IMR-90 (cell line): ENCODE data around the gene NOS1AP. TPM values are rescaled to one million over a fixed set of nuclear protein-coding genes. Genes with fewer than 3 reads are reported as not detected.

Experiments
- ATAC-seq: fragments of 200-7000 bp; cut with Tn5 transposase; 2 replicates; pipeline ENCODE4 v1.9.1; 2020; ENCODE audit warnings: low read depth, mild to moderate bottlenecking, moderate library complexity
- BruUV-seq: library from RNA; stranded (reverse); fragments of 400-500 nt; replicated peaks from 2 replicates; lab custom pipeline; 2021; lab: Mats Ljungman, UMichigan
- CTCF ChIA-PET: fragments of 300-600 bp; formaldehyde crosslinking; extraction: SDS; loops from one replicate; lab custom pipeline; 2021; ENCODE audit warnings: antibody characterized with exemption; lab: Yijun Ruan, JAX
- POLR2A ChIA-PET: fragments of 300-600 bp; sonication (Branson Sonifier 250); formaldehyde crosslinking; loops from one replicate; lab custom pipeline; 2022; ENCODE audit warnings: antibody characterized with exemption; ENCODE audit not compliant: unreplicated experiment; lab: Charles Lee
- DNase-seq: peaks from one replicate; pipeline ENCODE4 v3.0.0; 2013
- H2AFZ ChIP-seq: replicated peaks from 2 replicates; pipeline ENCODE3; 2013; ENCODE audit warnings: low read length, mild to moderate bottlenecking; ENCODE audit not compliant: poor library complexity
- H2AK5ac ChIP-seq: 2 replicates; pipeline ENCODE4 v1.6.1; 2013; ENCODE audit warnings: low read depth, low read length, inconsistent platforms
- H2AK9ac ChIP-seq: replicated peaks from 2 replicates; pipeline ENCODE3; 2013; ENCODE audit warnings: mild to moderate bottlenecking, low read depth, low read length, moderate library complexity; ENCODE audit not compliant: poor library complexity
- H2BK120ac ChIP-seq: 2 replicates; pipeline ENCODE4 v1.6.1; 2013; ENCODE audit warnings: low read depth, low read length, inconsistent platforms
- H2BK15ac ChIP-seq: 3 replicates; pipeline ENCODE4 v1.6.1; 2013; ENCODE audit warnings: low read depth, low read length, inconsistent platforms
- H2BK20ac ChIP-seq: 2 replicates; pipeline ENCODE4 v1.6.1; 2013; ENCODE audit warnings: low read depth, mild to moderate bottlenecking, inconsistent platforms, low read length, moderate library complexity
- H2BK5ac ChIP-seq: 2 replicates; pipeline ENCODE4 v1.6.1; 2013; ENCODE audit warnings: mild to moderate bottlenecking, low read depth, low read length, inconsistent platforms; ENCODE audit not compliant: poor library complexity, severe bottlenecking
- H3K14ac ChIP-seq: replicated peaks from 2 replicates; pipeline ENCODE4 v1.6.1; 2013; ENCODE audit warnings: low read depth, low read length, inconsistent platforms
- H3K18ac ChIP-seq: 2 replicates; pipeline ENCODE4 v1.6.1; 2013; ENCODE audit warnings: low read depth, low read length, control low read depth
- H3K23ac ChIP-seq: 2 replicates; pipeline ENCODE4 v1.6.1; 2013; ENCODE audit warnings: low read depth, low read length, inconsistent platforms
- H3K27ac ChIP-seq: 2 replicates; pipeline ENCODE4 v1.5.1; 2013; ENCODE audit warnings: mild to moderate bottlenecking, control low read depth, low read length; ENCODE audit not compliant: insufficient read depth
- H3K27me3 ChIP-seq: 2 replicates; pipeline ENCODE4 v1.6.1; 2013; ENCODE audit warnings: low read length; ENCODE audit not compliant: control insufficient read depth, insufficient read depth
- H3K36me3 ChIP-seq: 2 replicates; pipeline ENCODE4 v1.6.1; 2013; ENCODE audit warnings: low read length, mixed read lengths; ENCODE audit not compliant: control insufficient read depth, insufficient read depth
- H3K4ac ChIP-seq: 2 replicates; pipeline ENCODE4 v1.6.1; 2013; ENCODE audit warnings: low read depth, low read length, inconsistent platforms
- H3K4me1 ChIP-seq: 2 replicates; pipeline ENCODE4 v1.6.1; 2013; ENCODE audit warnings: low read length, mixed read lengths; ENCODE audit not compliant: control insufficient read depth, insufficient read depth
- H3K4me2 ChIP-seq: 2 replicates; pipeline ENCODE4 v1.6.1; 2013; ENCODE audit warnings: low read depth, mild to moderate bottlenecking, control low read depth, low read length, moderate library complexity
- H3K4me3 ChIP-seq: 2 replicates; pipeline ENCODE4 v1.5.1; 2013; ENCODE audit warnings: low read depth, mild to moderate bottlenecking, control low read depth, low read length, moderate library complexity; ENCODE audit not compliant: insufficient read depth
- H3K56ac ChIP-seq: 2 replicates; pipeline ENCODE4 v1.6.1; 2013; ENCODE audit warnings: low read length, inconsistent platforms; ENCODE audit not compliant: insufficient read depth; ENCODE audit errors: extremely low read depth
- H3K79me1 ChIP-seq, 2 experiments: 2 replicates each; pipeline ENCODE4 v1.6.1; 2013; ENCODE audit warnings: low read length in 2 of 2, inconsistent platforms in 1 of 2, low read depth in 1 of 2
- H3K9ac ChIP-seq: 2 replicates; pipeline ENCODE4 v1.6.1; 2013; ENCODE audit warnings: low read depth, low read length, control low read depth
- H3K9me1 ChIP-seq: 2 replicates; pipeline ENCODE4 v1.6.1; 2013; ENCODE audit warnings: low read length, inconsistent platforms; ENCODE audit not compliant: insufficient read depth
- H3K9me3 ChIP-seq: 2 replicates; pipeline ENCODE4 v1.6.1; 2013; ENCODE audit warnings: low read length; ENCODE audit not compliant: control insufficient read depth, insufficient read depth
- H4K20me1 ChIP-seq: 2 replicates; pipeline ENCODE4 v1.6.1; 2013; ENCODE audit warnings: low read length, inconsistent platforms; ENCODE audit not compliant: insufficient read depth
- H4K5ac ChIP-seq: 2 replicates; pipeline ENCODE4 v1.6.1; 2013; ENCODE audit warnings: mild to moderate bottlenecking, low read depth, low read length, control low read depth
- H4K8ac ChIP-seq, 2 experiments: 2 replicates each; pipeline ENCODE4 v1.6.1; 2013; ENCODE audit warnings: low read depth in 2 of 2, low read length in 2 of 2, control low read depth in 1 of 2, inconsistent platforms in 1 of 2
- H4K91ac ChIP-seq: 2 replicates; pipeline ENCODE4 v1.6.1; 2013; ENCODE audit warnings: low read depth, low read length, inconsistent platforms; ENCODE audit not compliant: insufficient read depth
- BHLHE40 ChIP-seq: fragments of 150-350 bp; IDR thresholded peaks from 2 replicates; pipeline ENCODE4 v1.6.1; 2016; ENCODE audit warnings: mild to moderate bottlenecking, low read depth, low read length
- CEBPB ChIP-seq: IDR thresholded peaks from 2 replicates; pipeline ENCODE4 v1.6.1; 2012; ENCODE audit warnings: low read depth, low read length, improper control_type of control experiment
- CHD1 ChIP-seq: IDR thresholded peaks from 2 replicates; pipeline ENCODE4 v1.6.1; 2012; ENCODE audit warnings: low read depth, low read length, improper control_type of control experiment
- FOS ChIP-seq: fragments of 150-350 bp; IDR thresholded peaks from 2 replicates; pipeline ENCODE4 v1.6.1; 2016; ENCODE audit warnings: low read depth, low read length
- MAFK ChIP-seq: IDR thresholded peaks from 2 replicates; pipeline ENCODE4 v1.6.1; 2012; ENCODE audit warnings: low read depth, low read length, improper control_type of control experiment
- MAZ ChIP-seq: IDR thresholded peaks from 2 replicates; pipeline ENCODE4 v1.6.1; 2012; ENCODE audit warnings: low read depth, mild to moderate bottlenecking, low read length, improper control_type of control experiment, moderate library complexity, borderline replicate concordance
- MXI1 ChIP-seq: IDR thresholded peaks from 2 replicates; pipeline ENCODE4 v1.6.1; 2012; ENCODE audit warnings: low read depth, mild to moderate bottlenecking, low read length, moderate library complexity, borderline replicate concordance
- NFE2L2 ChIP-seq: fragments of 150-350 bp; IDR thresholded peaks from 2 replicates; pipeline ENCODE4 v1.6.1; 2016; ENCODE audit warnings: low read depth, mild to moderate bottlenecking, low read length
- POLR2A ChIP-seq: IDR thresholded peaks from 2 replicates; pipeline ENCODE4 v1.6.1; 2012; ENCODE audit warnings: mild to moderate bottlenecking, low read depth, low read length
- RAD21 ChIP-seq: IDR thresholded peaks from 2 replicates; pipeline ENCODE4 v1.6.1; 2012; ENCODE audit warnings: low read length, improper control_type of control experiment
- RFX5 ChIP-seq: IDR thresholded peaks from 2 replicates; pipeline ENCODE4 v1.8.0; 2012; ENCODE audit warnings: low read depth, mild to moderate bottlenecking, low read length, moderate library complexity
- WGBS, 2 experiments: methylation state at CpG; one replicate each; pipeline versions ENCODE4 v1.1.5 to v1.1.7; 2013; ENCODE audit warnings: missing lambda C conversion rate in 2 of 2; ENCODE audit not compliant: insufficient read length in 1 of 2; ENCODE audit errors: extremely low coverage in 2 of 2; 5-methylcytosine and 5-hydroxymethylcytosine counted together
- dilution Hi-C: fragments of 300-500 bp; cut with HindIII; formaldehyde crosslinking; loops from one replicate; pipeline ENCODE4 v1.14.3; 2018; ENCODE audit warnings: low sequenced_read_pairs; ENCODE audit not compliant: unreplicated experiment
- in situ Hi-C: fragments of 300-500 bp; cut with MboI; formaldehyde crosslinking; loops from 3 replicates; pipeline ENCODE4 v1.14.3; 2019; ENCODE audit warnings: low sequenced_read_pairs, inconsistent platforms, mixed read lengths
- intact Hi-C: fragments of 100-400 bp; cut with micrococcal nuclease; formaldehyde crosslinking; loops from 2 replicates; pipeline ENCODE4 v1.10.0; 2022
- polyA plus RNA-seq, 3 experiments: library from polyadenylated mRNA; depleted of rRNA; stranded (reverse); fragments of >200 nt; gene quantifications; 2 replicates each; pipeline ENCODE4 v1.2.3, GENCODE V29; 2012; ENCODE audit warnings: low replicate concordance in 1 of 3
- total RNA-seq: library from RNA; depleted of rRNA; stranded (reverse); fragments of >200 nt; gene quantifications from 2 replicates; pipeline ENCODE4 v1.2.3, GENCODE V29; 2012
- TF ChIP-seq, protein P1 (sequence below): fragments of 150-350 bp; IDR thresholded peaks from 2 replicates; pipeline ENCODE4 v1.6.1; 2017; ENCODE audit warnings: mild to moderate bottlenecking, antibody characterized with exemption, low read length, low read depth
- TF ChIP-seq, protein P2 (sequence below): fragments of 150-350 bp; IDR thresholded peaks from 2 replicates; pipeline ENCODE4 v1.6.1; 2016; ENCODE audit warnings: low read depth, mild to moderate bottlenecking, low read length, moderate library complexity, borderline replicate concordance

The NOS1AP gene
- total and polyA plus RNA-seq, 2 of the 4 experiments (the other 2 are of a cell fraction), result 0.18 to 0.19 TPM

DNA sequence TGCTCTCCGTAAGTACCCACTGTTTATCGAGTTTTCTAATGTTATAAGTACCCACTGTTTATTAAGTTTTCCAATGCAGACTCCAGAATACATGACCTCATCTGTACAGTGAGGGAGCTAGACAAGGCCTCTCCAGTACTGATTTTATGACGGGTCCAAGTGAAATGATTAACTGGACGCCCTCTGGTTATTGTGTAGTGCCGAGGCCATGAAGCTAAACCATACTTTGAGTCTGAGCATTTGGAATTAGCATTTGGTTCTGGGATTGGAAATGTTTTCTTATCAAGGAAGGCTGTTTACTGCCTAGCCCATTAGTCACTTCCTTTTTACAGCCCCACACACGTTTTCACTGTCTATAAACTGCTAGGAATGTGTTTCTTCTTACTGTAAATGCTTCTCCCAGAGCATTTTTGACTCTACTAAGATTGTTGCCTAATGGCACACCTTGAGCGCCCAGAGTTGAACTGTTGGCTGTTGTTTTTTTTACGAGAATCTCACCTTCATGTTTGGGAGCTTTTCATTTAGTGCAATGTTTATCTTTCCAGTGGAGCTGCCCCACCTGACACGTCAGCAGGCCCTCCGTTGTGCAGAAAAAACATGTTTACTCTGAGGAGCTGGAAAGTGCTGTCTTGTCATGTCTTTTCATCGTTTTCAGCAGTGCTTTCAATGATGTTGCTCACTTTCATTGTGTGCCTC lies 280.3 kb downstream of the NOS1AP start (continued):
- TF ChIP-seq, protein P1, sequence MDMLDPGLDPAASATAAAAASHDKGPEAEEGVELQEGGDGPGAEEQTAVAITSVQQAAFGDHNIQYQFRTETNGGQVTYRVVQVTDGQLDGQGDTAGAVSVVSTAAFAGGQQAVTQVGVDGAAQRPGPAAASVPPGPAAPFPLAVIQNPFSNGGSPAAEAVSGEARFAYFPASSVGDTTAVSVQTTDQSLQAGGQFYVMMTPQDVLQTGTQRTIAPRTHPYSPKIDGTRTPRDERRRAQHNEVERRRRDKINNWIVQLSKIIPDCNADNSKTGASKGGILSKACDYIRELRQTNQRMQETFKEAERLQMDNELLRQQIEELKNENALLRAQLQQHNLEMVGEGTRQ, result no peak
- no peak for TF ChIP-seq POLR2A

GRCh38 chr1:162351246-162351842 lies 281.9 kb downstream of the NOS1AP start:
- H2AFZ ChIP-seq, result no peak overlapping the region
- ChIA-PET CTCF (interaction anchor here (0.6 kb wide), 3 partner anchors 206 to 505 kb away, joined by 3 to 4 read pairs (median 3); no protein-coding TSS in a partner anchor), POLR2A (no interaction called here)
- DNase-seq (no peak), ATAC-seq (no peak)
- no peak overlapping the region for H3K14ac ChIP-seq
- no peaks in the 10 kb centered on the region for H3K27me3 ChIP-seq
- 60% methylated on average over 1 of the region's 6 CpGs; no CpG with 5 or more reads in 1 of the 2 experiments for WGBS, 2 experiments
- H3K18ac ChIP-seq, result no peak overlapping the region
- no peak overlapping the region for H2AK5ac ChIP-seq
- BruUV-seq, result no TSS peak
- H3K9ac ChIP-seq, result no peak overlapping the region
- H4K8ac ChIP-seq, result no peak overlapping the region
- H3K4me2 ChIP-seq, result no peak overlapping the region
- no peak overlapping the region for H2AK9ac ChIP-seq
- H3K79me1 ChIP-seq, result no peaks in the 10 kb centered on the region
- peak overlapping the region; percentile 43; the same call in 1 of the 2 replicates for H2BK120ac ChIP-seq
- no peak overlapping the region for H2BK20ac ChIP-seq
- no peak overlapping the region for H3K27ac ChIP-seq
- H4K20me1 ChIP-seq, result no peaks in the 10 kb centered on the region
- no peaks in the 10 kb centered on the region for H3K36me3 ChIP-seq
- H3K23ac ChIP-seq, result no peak overlapping the region
- no peak overlapping the region for H3K4me3 ChIP-seq
- no peak overlapping the region for H4K5ac ChIP-seq
- dilution Hi-C loops (no loop called here), intact Hi-C loops (no loop called here), in situ Hi-C loops (no loop called here)
- 0 out of 2 replicates have a peak, but pooled peaks cover 4% of the 10 kb centered on the region for H3K4me1 ChIP-seq
- no peak overlapping the region for H3K56ac ChIP-seq
- H3K9me1 ChIP-seq, result peaks cover 5% of the 10 kb centered on the region
- peak overlapping the region; percentile 21; the same call in 1 of the 3 replicates for H2BK15ac ChIP-seq
- H3K4ac ChIP-seq, result no peak overlapping the region
- H4K91ac ChIP-seq, result no peak overlapping the region
- H3K9me3 ChIP-seq, result no peaks in the 10 kb centered on the region
- no peak overlapping the region for H2BK5ac ChIP-seq
- TF ChIP-seq FOS (no peak), MXI1 (no peak), BHLHE40 (no peak), CHD1 (no peak), CEBPB (no peak), RFX5 (no peak), POLR2A (no peak), MAZ (no peak), RAD21 (no peak), NFE2L2 (no peak), MAFK (no peak)
- TF ChIP-seq, protein P2, sequence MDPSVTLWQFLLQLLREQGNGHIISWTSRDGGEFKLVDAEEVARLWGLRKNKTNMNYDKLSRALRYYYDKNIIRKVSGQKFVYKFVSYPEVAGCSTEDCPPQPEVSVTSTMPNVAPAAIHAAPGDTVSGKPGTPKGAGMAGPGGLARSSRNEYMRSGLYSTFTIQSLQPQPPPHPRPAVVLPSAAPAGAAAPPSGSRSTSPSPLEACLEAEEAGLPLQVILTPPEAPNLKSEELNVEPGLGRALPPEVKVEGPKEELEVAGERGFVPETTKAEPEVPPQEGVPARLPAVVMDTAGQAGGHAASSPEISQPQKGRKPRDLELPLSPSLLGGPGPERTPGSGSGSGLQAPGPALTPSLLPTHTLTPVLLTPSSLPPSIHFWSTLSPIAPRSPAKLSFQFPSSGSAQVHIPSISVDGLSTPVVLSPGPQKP, result no peak
- TF ChIP-seq, protein P1, result no peak
